ENCODE data around the gene KCNIP1.

KCNIP1 gene

GRCh38 chr5:170584450-170585058 is 80.7 kb downstream of the KCNIP1 start:
- H3K4me3 ChIP-seq (ENCODE audit: low read depth, low read length): no peak overlapping the region
- TF ChIP-seq MAX (IDR thresholded peaks at IDR 0.05; ENCODE audit: low read depth, low read length) (no peak), CTCF (IDR thresholded peaks at IDR 0.05; ENCODE audit: low read depth, low read length) (no peak), MYC (IDR thresholded peaks at IDR 0.05; ENCODE audit: low read depth, low read length) (no peak), POLR2A (IDR thresholded peaks at IDR 0.05; ENCODE audit: extremely low read depth, insufficient read length) (no peak)
- no peak for DNase-seq (ENCODE audit: low read depth)

- TF ChIP-seq CTCF (IDR thresholded peaks at IDR 0.05; ENCODE audit: low read depth, low read length): no peak
- no peak for TF ChIP-seq POLR2A (IDR thresholded peaks at IDR 0.05; ENCODE audit: extremely low read depth, insufficient read length)
- no peak for TF ChIP-seq MYC (IDR thresholded peaks at IDR 0.05; ENCODE audit: low read depth, low read length)
- no peak for TF ChIP-seq MAX (IDR thresholded peaks at IDR 0.05; ENCODE audit: low read depth, low read length)
- no peak for DNase-seq (ENCODE audit: low read depth)
- no peak overlapping the region for H3K4me3 ChIP-seq (ENCODE audit: low read depth, low read length)
Observed at GRCh38 chr5:170585273-170585948, 81.6 kb downstream of the KCNIP1 start.

- H3K4me3 ChIP-seq (ENCODE audit: low read depth, low read length): no peak overlapping the region
- TF ChIP-seq CTCF (IDR thresholded peaks at IDR 0.05; ENCODE audit: low read depth, low read length): no peak
- TF ChIP-seq POLR2A (IDR thresholded peaks at IDR 0.05; ENCODE audit: extremely low read depth, insufficient read length): no peak
- TF ChIP-seq MAX (IDR thresholded peaks at IDR 0.05; ENCODE audit: low read depth, low read length): no peak
- TF ChIP-seq MYC (IDR thresholded peaks at IDR 0.05; ENCODE audit: low read depth, low read length): no peak
- DNase-seq (ENCODE audit: low read depth): no peak
Observed at GRCh38 chr5:170587808-170588207, 84.0 kb downstream of the KCNIP1 start.

GRCh38 chr5:170589643-170590042 is 85.8 kb downstream of the KCNIP1 start:
- DNase-seq (ENCODE audit: low read depth): no peak
- TF ChIP-seq POLR2A (IDR thresholded peaks at IDR 0.05; ENCODE audit: extremely low read depth, insufficient read length): no peak
- TF ChIP-seq MAX (IDR thresholded peaks at IDR 0.05; ENCODE audit: low read depth, low read length): no peak
- no peak for TF ChIP-seq MYC (IDR thresholded peaks at IDR 0.05; ENCODE audit: low read depth, low read length)
- no peak for TF ChIP-seq CTCF (IDR thresholded peaks at IDR 0.05; ENCODE audit: low read depth, low read length)
- H3K4me3 ChIP-seq (ENCODE audit: low read depth, low read length): no peak overlapping the region

GRCh38 chr5:170590566-170590965 is 86.7 kb downstream of the KCNIP1 start:
- H3K4me3 ChIP-seq (ENCODE audit: low read depth, low read length): no peak overlapping the region
- DNase-seq (ENCODE audit: low read depth): no peak
- TF ChIP-seq POLR2A (IDR thresholded peaks at IDR 0.05; ENCODE audit: extremely low read depth, insufficient read length) (no peak), MAX (IDR thresholded peaks at IDR 0.05; ENCODE audit: low read depth, low read length) (no peak), MYC (IDR thresholded peaks at IDR 0.05; ENCODE audit: low read depth, low read length) (no peak), CTCF (IDR thresholded peaks at IDR 0.05; ENCODE audit: low read depth, low read length) (no peak)

All from NB4 (cell line).